Measurements from ENCODE around the gene USP19. TPM values are rescaled to one million over a fixed set of nuclear protein-coding genes. Genes with fewer than 3 reads are reported as not detected.

Gene USP19
- 13.1 and 34.5 TPM in 2 replicates for total RNA-seq (2014; rRNA removed; shearing (Covaris generic))

GRCh38 chr3:49120438-49121131 is at the start of gene USP19:
Gene USP19 (minus strand): TSS chr3:49120823. CDS start chr3:49119145, 1,678 bp downstream.
- peak; percentile 81 for DNase-seq (ENCODE audit: low read depth)

- no peak for DNase-seq (ENCODE audit: low read depth)
Measured at GRCh38 chr3:49166752-49167556, 46.3 kb upstream of the USP19 start.

- DNase-seq (ENCODE audit: low read depth) = peak; percentile 54
Measured at GRCh38 chr3:49165771-49166751, 45.4 kb upstream of the USP19 start, which contains the start of gene CCDC71. Gene CCDC71 (minus strand): TSS chr3:49166331. CDS start chr3:49164208, 2,123 bp downstream.

- no peak for DNase-seq (ENCODE audit: low read depth)
Measured at GRCh38 chr3:49164983-49165720, 44.5 kb upstream of the USP19 start.

GRCh38 chr3:49163609-49164008 is 43.0 kb upstream of the USP19 start:
- no peak for DNase-seq (ENCODE audit: low read depth)

GRCh38 chr3:49162751-49163419 is 42.3 kb upstream of the USP19 start:
- no peak for DNase-seq (ENCODE audit: low read depth)

GRCh38 chr3:49161808-49162530 is 41.3 kb upstream of the USP19 start:
- DNase-seq (ENCODE audit: low read depth) = no peak

- DNase-seq (ENCODE audit: low read depth) = no peak
Measured at GRCh38 chr3:49161197-49161596, 40.6 kb upstream of the USP19 start.

GRCh38 chr3:49158792-49159191 is 38.2 kb upstream of the USP19 start:
- no peak for DNase-seq (ENCODE audit: low read depth)

GRCh38 chr3:49158103-49158709 is 37.6 kb upstream of the USP19 start:
- DNase-seq (ENCODE audit: low read depth) = peak; percentile 39

- no peak for DNase-seq (ENCODE audit: low read depth)
Measured at GRCh38 chr3:49157289-49157688, 36.7 kb upstream of the USP19 start.

GRCh38 chr3:49153349-49153912 is 32.8 kb upstream of the USP19 start:
- no peak for DNase-seq (ENCODE audit: low read depth)

- no peak for DNase-seq (ENCODE audit: low read depth)
Measured at GRCh38 chr3:49151610-49152009, 31.0 kb upstream of the USP19 start.

GRCh38 chr3:49148159-49148558 is 27.5 kb upstream of the USP19 start:
- no peak for DNase-seq (ENCODE audit: low read depth)

GRCh38 chr3:49140080-49140479 is 19.5 kb upstream of the USP19 start:
- DNase-seq (ENCODE audit: low read depth) = no peak

- peak; percentile 37 for DNase-seq (ENCODE audit: low read depth)
Measured at GRCh38 chr3:49135499-49135898, 14.9 kb upstream of the USP19 start.

- peak; percentile 28 for DNase-seq (ENCODE audit: low read depth)
Measured at GRCh38 chr3:49134471-49135265, 14.0 kb upstream of the USP19 start.
